Endothelial cell of umbilical vein (primary cell): ENCODE results near the gene MAPT. TPM values are rescaled to one million over a fixed set of nuclear protein-coding genes. Genes with fewer than 3 reads are reported as not detected.

Experiments used
- BruUV-seq: library from RNA; stranded (reverse); fragments of 400-500 nt; replicated peaks from 2 replicates; lab custom pipeline; 2021; lab: Mats Ljungman, UMichigan
- CTCF ChIA-PET: fragments of 300-600, 350-600 bp; sonication (Branson Sonifier 250); formaldehyde crosslinking; loops from one replicate; lab custom pipeline; 2021; ENCODE audit warnings: antibody characterized with exemption, inconsistent platforms; lab: Charles Lee
- POLR2A ChIA-PET: fragments of 300-600, 350-600 bp; sonication (Branson Sonifier 250); formaldehyde crosslinking; loops from one replicate; lab custom pipeline; 2021; ENCODE audit warnings: antibody characterized with exemption, inconsistent platforms; lab: Charles Lee
- DNase-seq: peaks from one replicate; pipeline ENCODE4 v3.0.0-alpha.2; 2011; ENCODE audit warnings: low read depth, low spot score
- FAIRE-seq: peaks from 2 replicates; lab custom pipeline; 2011; peaks lifted over from hg19 to GRCh38; lab: Jason Lieb, UNC
- H2AFZ ChIP-seq: 2 replicates; pipeline ENCODE4 v1.6.0; 2012; ENCODE audit warnings: low read depth, low read length, control low read depth, inconsistent platforms
- H3K27ac ChIP-seq: 2 replicates; pipeline ENCODE4 v1.5.1; 2011; ENCODE audit warnings: low read depth, mild to moderate bottlenecking, control low read depth, low read length, moderate library complexity; ENCODE audit not compliant: insufficient read depth
- H3K27me3 ChIP-seq, 2 experiments: 2 replicates each; pipeline versions ENCODE4 v1.6.0 to v1.6.1; 2011; ENCODE audit warnings: low read length in 2 of 2, mixed read lengths in 1 of 2; ENCODE audit not compliant: control insufficient read depth in 2 of 2, insufficient read depth in 2 of 2
- H3K36me3 ChIP-seq, 2 experiments: 2 replicates in 1 of 2; 3 replicates in 1 of 2; pipeline ENCODE4 v1.5.1; 2011; ENCODE audit warnings: low read length in 2 of 2, mild to moderate bottlenecking in 1 of 2, moderate library complexity in 1 of 2; ENCODE audit not compliant: control insufficient read depth in 2 of 2, insufficient read depth in 2 of 2; ENCODE audit errors: extremely low read depth in 1 of 2
- H3K4me1 ChIP-seq: 3 replicates; pipeline ENCODE4 v1.5.1; 2011; ENCODE audit warnings: mild to moderate bottlenecking, low read length; ENCODE audit not compliant: control insufficient read depth, insufficient read depth; ENCODE audit errors: extremely low read depth
- H3K4me2 ChIP-seq: 2 replicates; pipeline ENCODE4 v1.6.1; 2011; ENCODE audit warnings: low read length, control low read depth, mixed read lengths; ENCODE audit not compliant: insufficient read depth
- H3K4me3 ChIP-seq, 3 experiments: fragments of 200-600 bp in 1 of 3; sonication (generic), shearing (Covaris generic) in 1 of 3; replicated peaks in 1 of 3; 2 replicates each; pipeline ENCODE4 v1.5.1; 2011 to 2016; ENCODE audit warnings: control low read depth in 3 of 3, low read length in 3 of 3, mild to moderate bottlenecking in 2 of 3, inconsistent platforms in 1 of 3, low read depth in 1 of 3, moderate library complexity in 1 of 3; ENCODE audit not compliant: insufficient read depth in 1 of 3
- H3K79me2 ChIP-seq: 2 replicates; pipeline ENCODE4 v1.6.0; 2012; ENCODE audit warnings: low read length, inconsistent platforms; ENCODE audit not compliant: control insufficient read depth, insufficient read depth
- H3K9ac ChIP-seq: replicated peaks from 2 replicates; pipeline ENCODE3; 2011; ENCODE audit warnings: low read length, control low read depth; ENCODE audit not compliant: insufficient read depth; ENCODE audit errors: extremely low read depth
- H3K9me1 ChIP-seq: replicated peaks from 3 replicates; pipeline ENCODE4 v1.6.0; 2011; ENCODE audit warnings: mild to moderate bottlenecking, low read length; ENCODE audit not compliant: control insufficient read depth, insufficient read depth; ENCODE audit errors: extremely low read depth
- H3K9me3 ChIP-seq: replicated peaks from 2 replicates; pipeline ENCODE4 v1.5.1; 2012; ENCODE audit warnings: low read length, inconsistent platforms; ENCODE audit not compliant: control insufficient read depth, insufficient read depth
- H4K20me1 ChIP-seq: replicated peaks from 2 replicates; pipeline ENCODE3; 2011; ENCODE audit warnings: mild to moderate bottlenecking, low read length; ENCODE audit not compliant: control insufficient read depth, insufficient read depth; ENCODE audit errors: extremely low read depth
- EZH2 ChIP-seq: IDR thresholded peaks from 2 replicates; pipeline ENCODE4 v1.6.1; 2012; ENCODE audit warnings: borderline replicate concordance, low read depth, mild to moderate bottlenecking, moderate library complexity, low read length, inconsistent platforms; ENCODE audit not compliant: severe bottlenecking
- FOS ChIP-seq: IDR thresholded peaks from 2 replicates; pipeline ENCODE4 v1.6.1; 2011; ENCODE audit warnings: mild to moderate bottlenecking, low read length, moderate library complexity, borderline replicate concordance; ENCODE audit not compliant: insufficient read depth
- GATA2 ChIP-seq: IDR thresholded peaks from 2 replicates; pipeline ENCODE4 v1.7.0; 2011; ENCODE audit warnings: low read depth, mild to moderate bottlenecking, moderate library complexity, mixed read lengths, low read length; ENCODE audit not compliant: insufficient read length, insufficient read depth
- JUN ChIP-seq: IDR thresholded peaks from 2 replicates; pipeline ENCODE4 v1.6.1; 2011; ENCODE audit warnings: borderline replicate concordance, low read depth; ENCODE audit not compliant: insufficient read length, insufficient read depth
- MYC ChIP-seq: IDR thresholded peaks from one replicate; pipeline ENCODE4 v1.6.1; 2011; ENCODE audit warnings: mild to moderate bottlenecking, low read depth, low read length
- POLR2A ChIP-seq: IDR thresholded peaks from 2 replicates; pipeline ENCODE4 v1.6.1; 2012; ENCODE audit warnings: low read depth, mild to moderate bottlenecking, control low read depth, low read length
- POLR2AphosphoS5 ChIP-seq: IDR thresholded peaks from 2 replicates; pipeline ENCODE4 v1.6.1; 2012; ENCODE audit warnings: low read depth, mild to moderate bottlenecking, control low read depth, low read length, moderate library complexity; ENCODE audit not compliant: insufficient read depth
- dilution Hi-C: fragments of 300-500 bp; cut with MboI; formaldehyde crosslinking; loops from one replicate; pipeline ENCODE4 v1.15.0; 2019; ENCODE audit warnings: low sequenced_read_pairs; ENCODE audit not compliant: extremely low pct_ligation_motif_present
- intact Hi-C: fragments of 100-400 bp; cut with micrococcal nuclease; formaldehyde crosslinking; loops from one replicate; pipeline ENCODE4 v1.10.0; 2022
- polyA plus RNA-seq, 4 experiments: library from polyadenylated mRNA; depleted of rRNA in 3 of 4; stranded (reverse) in 3 of 4; unstranded in 1 of 4; fragments of >200 nt; gene quantifications; 2 replicates each; pipeline versions ENCODE4 v1.2.1 to v1.2.3, GENCODE V29; 2011 to 2012; ENCODE audit warnings: missing spikeins in 1 of 4
- total RNA-seq: library from RNA; stranded (reverse); gene quantifications from 2 replicates; pipeline ENCODE4 v1.2.3, GENCODE V29; 2021
- TF ChIP-seq, protein P1 (sequence below): IDR thresholded peaks from 2 replicates; pipeline ENCODE4 v1.6.1; 2011; ENCODE audit not compliant: insufficient read depth, insufficient read length
- TF ChIP-seq, protein P2 (sequence below), 2 donors: IDR thresholded peaks; 1 replicate in 1 of 2; 2 replicates in 1 of 2; pipeline ENCODE4 v1.5.1; 2011; ENCODE audit warnings: low read length in 2 of 2, mild to moderate bottlenecking in 2 of 2, moderate library complexity in 2 of 2, control low read depth in 1 of 2, inconsistent platforms in 1 of 2, low read depth in 1 of 2; ENCODE audit not compliant: insufficient read depth in 1 of 2; ENCODE audit errors: extremely low read depth in 1 of 2

The MAPT gene
- total and polyA plus RNA-seq, 2 donors (not counting 3 experiments of a cell fraction or from before 2014, with no cell fraction given) = 0.04 to 0.51 TPM

- Histone ChIP-seq H3K9me3 (no peaks in the 10 kb centered on the region), H3K4me1 (no peaks in the 10 kb centered on the region), H3K9ac (no peak overlapping the region), H3K79me2 (no peaks in the 10 kb centered on the region), H3K36me3 (no peaks in the 10 kb centered on the region), H3K27ac (no peak overlapping the region), H3K4me2 (no peak overlapping the region), H4K20me1 (no peaks in the 10 kb centered on the region), H3K27me3 (no peaks in the 10 kb centered on the region), H2AFZ (no peak overlapping the region), H3K4me3 (no peak overlapping the region), H3K9me1 (no peaks in the 10 kb centered on the region)
- intact Hi-C loops = no loop called here
- dilution Hi-C loops = no loop called here
- no TSS peak for BruUV-seq
- no peak for TF ChIP-seq JUN
- TF ChIP-seq MYC = no peak
- TF ChIP-seq GATA2 = no peak
- no peak for TF ChIP-seq POLR2A
- no peak for TF ChIP-seq POLR2AphosphoS5
- TF ChIP-seq FOS = no peak
- TF ChIP-seq EZH2 = no peak
- TF ChIP-seq, protein P1, sequence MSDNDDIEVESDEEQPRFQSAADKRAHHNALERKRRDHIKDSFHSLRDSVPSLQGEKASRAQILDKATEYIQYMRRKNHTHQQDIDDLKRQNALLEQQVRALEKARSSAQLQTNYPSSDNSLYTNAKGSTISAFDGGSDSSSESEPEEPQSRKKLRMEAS = no peak
- TF ChIP-seq, protein P2, sequence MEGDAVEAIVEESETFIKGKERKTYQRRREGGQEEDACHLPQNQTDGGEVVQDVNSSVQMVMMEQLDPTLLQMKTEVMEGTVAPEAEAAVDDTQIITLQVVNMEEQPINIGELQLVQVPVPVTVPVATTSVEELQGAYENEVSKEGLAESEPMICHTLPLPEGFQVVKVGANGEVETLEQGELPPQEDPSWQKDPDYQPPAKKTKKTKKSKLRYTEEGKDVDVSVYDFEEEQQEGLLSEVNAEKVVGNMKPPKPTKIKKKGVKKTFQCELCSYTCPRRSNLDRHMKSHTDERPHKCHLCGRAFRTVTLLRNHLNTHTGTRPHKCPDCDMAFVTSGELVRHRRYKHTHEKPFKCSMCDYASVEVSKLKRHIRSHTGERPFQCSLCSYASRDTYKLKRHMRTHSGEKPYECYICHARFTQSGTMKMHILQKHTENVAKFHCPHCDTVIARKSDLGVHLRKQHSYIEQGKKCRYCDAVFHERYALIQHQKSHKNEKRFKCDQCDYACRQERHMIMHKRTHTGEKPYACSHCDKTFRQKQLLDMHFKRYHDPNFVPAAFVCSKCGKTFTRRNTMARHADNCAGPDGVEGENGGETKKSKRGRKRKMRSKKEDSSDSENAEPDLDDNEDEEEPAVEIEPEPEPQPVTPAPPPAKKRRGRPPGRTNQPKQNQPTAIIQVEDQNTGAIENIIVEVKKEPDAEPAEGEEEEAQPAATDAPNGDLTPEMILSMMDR (IDR thresholded peaks at IDR 0.05; ENCODE audit: extremely low read depth in 1 of 2, insufficient read depth in 1 of 2, low read depth in 1 of 2, low read length in 2 of 2) = no peak
- DNase-seq = no peak
- ChIA-PET POLR2A (no interaction called here), CTCF (no interaction called here)
- FAIRE-seq = no peak
Measured at GRCh38 chr17:45846223-45846622, 48.1 kb upstream of the MAPT start.
